Keratinocyte (primary cell): ENCODE measurements around the gene MRPL53. TPM values are rescaled to one million over a fixed set of nuclear protein-coding genes. Genes with fewer than 3 reads are reported as not detected.
A peak's percentile ranks its signal among the peaks of the same experiment; 100 is the strongest.

Source experiments
- DNase-seq: peaks from one replicate; pipeline ENCODE4 v3.0.0-alpha.2; 2011; ENCODE audit warnings: low read depth, missing footprints, low spot score
- FAIRE-seq: peaks from 2 replicates; lab custom pipeline; 2011; peaks lifted over from hg19 to GRCh38; lab: Jason Lieb, UNC
- H2AFZ ChIP-seq: 2 replicates; pipeline ENCODE4 v1.6.0; 2012; ENCODE audit warnings: low read length, control low read depth, inconsistent platforms; ENCODE audit not compliant: control insufficient read depth
- H3K27ac ChIP-seq: 2 replicates; pipeline ENCODE4 v1.5.1; 2011; ENCODE audit warnings: low read length; ENCODE audit not compliant: control insufficient read depth, insufficient read depth
- H3K27me3 ChIP-seq: 3 replicates; pipeline ENCODE4 v1.6.0; 2011; ENCODE audit warnings: low read length; ENCODE audit not compliant: control insufficient read depth, insufficient read depth; ENCODE audit errors: extremely low read depth
- H3K36me3 ChIP-seq, 2 experiments: 2 replicates in 1 of 2; 3 replicates in 1 of 2; pipeline ENCODE4 v1.5.1; 2011; ENCODE audit warnings: low read length in 2 of 2, mild to moderate bottlenecking in 1 of 2; ENCODE audit not compliant: control insufficient read depth in 2 of 2, insufficient read depth in 2 of 2; ENCODE audit errors: extremely low read depth in 1 of 2
- H3K4me1 ChIP-seq: 3 replicates; pipeline ENCODE4 v1.5.1; 2011; ENCODE audit warnings: low read length; ENCODE audit not compliant: control insufficient read depth, insufficient read depth; ENCODE audit errors: extremely low read depth
- H3K4me2 ChIP-seq: 3 replicates; pipeline ENCODE4 v1.6.0; 2011; ENCODE audit warnings: low read depth, low read length; ENCODE audit not compliant: control insufficient read depth, insufficient read depth; ENCODE audit errors: extremely low read depth
- H3K4me3 ChIP-seq, 3 experiments: fragments of 200-600 bp in 1 of 3; sonication (generic) in 1 of 3; 2 replicates in 2 of 3; 3 replicates in 1 of 3; pipeline ENCODE4 v1.5.1; 2011 to 2016; ENCODE audit warnings: low read length in 3 of 3, mild to moderate bottlenecking in 3 of 3, control low read depth in 2 of 3, inconsistent platforms in 1 of 3, low read depth in 1 of 3, mixed read lengths in 1 of 3, mixed run types in 1 of 3, moderate library complexity in 1 of 3; ENCODE audit not compliant: control insufficient read depth in 2 of 3, insufficient read depth in 2 of 3; ENCODE audit errors: extremely low read depth in 1 of 3
- H3K79me2 ChIP-seq: 2 replicates; pipeline ENCODE4 v1.6.0; 2012; ENCODE audit warnings: low read length; ENCODE audit not compliant: control insufficient read depth, insufficient read depth
- H3K9ac ChIP-seq: 3 replicates; pipeline ENCODE4 v1.6.0; 2011; ENCODE audit warnings: low read length; ENCODE audit not compliant: control insufficient read depth, insufficient read depth; ENCODE audit errors: extremely low read depth
- H3K9me1 ChIP-seq: 3 replicates; pipeline ENCODE4 v1.6.0; 2011; ENCODE audit warnings: low read length; ENCODE audit not compliant: control insufficient read depth, insufficient read depth; ENCODE audit errors: extremely low read depth
- H3K9me3 ChIP-seq: 2 replicates; pipeline ENCODE4 v1.5.1; 2012; ENCODE audit warnings: low read depth, low read length; ENCODE audit not compliant: control insufficient read depth
- H4K20me1 ChIP-seq: 3 replicates; pipeline ENCODE4 v1.6.0; 2011; ENCODE audit warnings: low read length; ENCODE audit not compliant: control insufficient read depth, insufficient read depth; ENCODE audit errors: extremely low read depth
- EZH2 ChIP-seq: IDR thresholded peaks from one replicate; pipeline ENCODE4 v1.6.1; 2012; ENCODE audit warnings: inconsistent platforms, mild to moderate bottlenecking, low read length, moderate library complexity
- dilution Hi-C: fragments of 300-500 bp; cut with MboI; formaldehyde crosslinking; loops from one replicate; pipeline ENCODE4 v1.7.0; 2020; ENCODE audit warnings: low sequenced_read_pairs; ENCODE audit not compliant: extremely low pct_ligation_motif_present
- polyA plus RNA-seq, 5 experiments: library from polyadenylated mRNA; depleted of rRNA in 3 of 5; stranded (reverse) in 3 of 5; stranded (forward) in 1 of 5; unstranded in 1 of 5; fragments of >200 nt; gene quantifications; 1 replicate in 1 of 5; 2 replicates in 3 of 5; 3 replicates in 1 of 5; pipeline versions ENCODE4 v1.2.1 to v1.2.3, GENCODE V29; 2011 to 2012; ENCODE audit warnings: missing spikeins in 2 of 5, low read depth in 1 of 5, low replicate concordance in 1 of 5
- TF ChIP-seq, protein P1 (sequence below), 3 experiments: IDR thresholded peaks in 1 of 3; conservative IDR thresholded peaks in 1 of 3; optimal IDR thresholded peaks in 1 of 3; 2 replicates in 2 of 3; 3 replicates in 1 of 3; pipeline versions ENCODE3 to v1.5.1; 2011; ENCODE audit warnings: low read length in 3 of 3, mild to moderate bottlenecking in 3 of 3, moderate library complexity in 2 of 3, control low read depth in 1 of 3, inconsistent platforms in 1 of 3; ENCODE audit not compliant: insufficient read depth in 2 of 3; ENCODE audit errors: extremely low read depth in 1 of 3

Gene MRPL53
- polyA plus RNA-seq, 1 donor (not counting 4 experiments of a cell fraction or from before 2014, with no cell fraction given), result 31.0 TPM

DNA sequence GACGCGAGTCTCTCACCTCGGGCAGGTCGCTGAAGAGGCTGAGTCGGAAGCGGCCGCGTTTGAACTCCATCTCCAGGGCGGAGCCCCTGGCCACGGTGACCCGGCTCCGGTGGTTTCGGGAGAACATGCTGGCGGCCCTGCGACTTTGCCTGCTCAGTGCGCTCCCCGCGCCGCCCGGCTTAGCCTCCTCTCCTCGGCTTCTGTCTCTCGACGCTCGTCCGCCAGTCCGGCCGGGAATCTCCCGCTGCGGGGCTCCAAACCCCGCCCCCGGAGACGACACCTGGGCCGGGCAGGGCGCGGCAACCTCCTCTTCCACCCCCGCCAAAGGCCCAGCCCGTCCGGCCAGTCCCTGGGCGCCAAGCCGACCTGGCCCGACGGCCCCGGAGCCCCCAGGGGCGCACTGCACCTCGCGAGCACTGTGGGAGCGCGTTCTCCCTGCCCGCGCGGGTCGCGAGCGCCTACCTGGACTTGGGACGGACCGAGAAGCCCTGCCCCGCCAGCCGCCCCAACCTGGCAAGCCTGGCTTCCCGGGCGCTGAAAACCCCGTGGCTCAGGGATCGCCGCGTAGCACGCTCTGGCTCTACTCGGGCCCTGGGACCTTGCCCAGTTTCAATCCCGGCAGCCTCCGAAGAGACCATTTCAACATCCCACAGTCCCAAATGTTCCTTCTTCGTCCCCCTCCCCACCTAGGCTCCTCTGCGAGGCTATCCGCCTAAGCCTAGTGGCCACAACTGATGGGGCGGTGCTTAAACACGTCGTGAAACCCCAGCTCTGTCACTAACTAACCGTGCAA, 30.6 kb downstream of the MRPL53 start, which contains the start of gene RTKN:
RTKN (minus strand) TSS at position 248 of the 793 bp plus-strand sequence; CDS start at position 127, 121 bp downstream.
- TF ChIP-seq, protein P1, sequence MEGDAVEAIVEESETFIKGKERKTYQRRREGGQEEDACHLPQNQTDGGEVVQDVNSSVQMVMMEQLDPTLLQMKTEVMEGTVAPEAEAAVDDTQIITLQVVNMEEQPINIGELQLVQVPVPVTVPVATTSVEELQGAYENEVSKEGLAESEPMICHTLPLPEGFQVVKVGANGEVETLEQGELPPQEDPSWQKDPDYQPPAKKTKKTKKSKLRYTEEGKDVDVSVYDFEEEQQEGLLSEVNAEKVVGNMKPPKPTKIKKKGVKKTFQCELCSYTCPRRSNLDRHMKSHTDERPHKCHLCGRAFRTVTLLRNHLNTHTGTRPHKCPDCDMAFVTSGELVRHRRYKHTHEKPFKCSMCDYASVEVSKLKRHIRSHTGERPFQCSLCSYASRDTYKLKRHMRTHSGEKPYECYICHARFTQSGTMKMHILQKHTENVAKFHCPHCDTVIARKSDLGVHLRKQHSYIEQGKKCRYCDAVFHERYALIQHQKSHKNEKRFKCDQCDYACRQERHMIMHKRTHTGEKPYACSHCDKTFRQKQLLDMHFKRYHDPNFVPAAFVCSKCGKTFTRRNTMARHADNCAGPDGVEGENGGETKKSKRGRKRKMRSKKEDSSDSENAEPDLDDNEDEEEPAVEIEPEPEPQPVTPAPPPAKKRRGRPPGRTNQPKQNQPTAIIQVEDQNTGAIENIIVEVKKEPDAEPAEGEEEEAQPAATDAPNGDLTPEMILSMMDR (optimal IDR thresholded peaks at IDR 0.05 in 1 of 3, IDR thresholded peaks at IDR 0.05 in 1 of 3, conservative IDR thresholded peaks at IDR 0.05 in 1 of 3; ENCODE audit: extremely low read depth in 1 of 3, insufficient read depth in 2 of 3, low read length in 3 of 3), result no peak
- TF ChIP-seq EZH2, result no peak
- Histone ChIP-seq H3K79me2 (peaks cover 50% of the 10 kb centered on the region), H3K4me3 (peak within 1 kb of the TSS; percentile 74 to 98 (median 78)), H3K9ac (peak within 1 kb of the TSS; percentile 98), H4K20me1 (peaks cover 8% of the 10 kb centered on the region), H3K36me3 (peaks cover 8 to 22% of the 10 kb centered on the region in 2 experiments), H3K27me3 (no peaks in the 10 kb centered on the region), H3K27ac (peak within 1 kb of the TSS; percentile 93), H3K9me3 (no peaks in the 10 kb centered on the region), H2AFZ (peak within 1 kb of the TSS; percentile 69), H3K4me1 (peaks cover 33% of the 10 kb centered on the region), H3K9me1 (peaks cover 4% of the 10 kb centered on the region), H3K4me2 (peak within 1 kb of the TSS; percentile 84)
- DNase-seq (no peak), FAIRE-seq (no peak)
- dilution Hi-C loops, result no loop called here

DNA sequence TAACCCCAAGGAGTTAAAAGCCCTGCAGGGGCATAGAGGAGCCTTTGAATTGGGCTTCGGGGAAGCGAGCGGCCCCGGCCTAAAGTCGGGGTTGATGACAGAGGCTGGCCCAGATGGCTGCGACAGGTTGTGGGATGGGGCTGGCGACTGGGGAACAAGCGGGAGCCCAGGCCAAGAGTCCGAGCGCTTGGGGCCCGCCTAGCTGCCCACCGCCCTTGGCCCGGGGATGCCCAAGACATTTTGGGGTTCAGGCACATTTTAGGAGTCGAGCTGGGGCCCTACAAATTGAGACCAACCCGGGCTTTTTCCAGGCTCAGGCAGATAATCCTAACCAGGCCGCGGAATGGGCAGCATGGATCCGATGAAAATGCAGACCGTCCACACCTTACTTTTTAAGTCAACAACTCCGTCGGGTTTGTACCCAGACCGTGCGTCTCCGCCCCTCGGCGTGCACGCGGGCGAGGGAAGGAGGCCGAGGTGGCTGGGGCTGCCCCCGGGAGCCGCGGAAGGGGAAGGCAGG, 31.2 kb downstream of the MRPL53 start:
- FAIRE-seq, result no peak
- no peak for TF ChIP-seq EZH2
- TF ChIP-seq, protein P1 (optimal IDR thresholded peaks at IDR 0.05 in 1 of 3, IDR thresholded peaks at IDR 0.05 in 1 of 3, conservative IDR thresholded peaks at IDR 0.05 in 1 of 3; ENCODE audit: extremely low read depth in 1 of 3, insufficient read depth in 2 of 3, low read length in 3 of 3), result no peak
- peak overlapping the region; percentile 98 for H3K9ac ChIP-seq
- peak overlapping the region; percentile 30 for H2AFZ ChIP-seq
- peak overlapping the region; percentile 93 for H3K27ac ChIP-seq
- peaks cover 15% of the 10 kb centered on the region for H4K20me1 ChIP-seq
- H3K4me1 ChIP-seq, result peaks cover 33% of the 10 kb centered on the region
- H3K9me1 ChIP-seq, result peaks cover 4% of the 10 kb centered on the region
- peaks cover 56% of the 10 kb centered on the region for H3K79me2 ChIP-seq
- no peak for DNase-seq
- dilution Hi-C loops, result no loop called here
- no peaks in the 10 kb centered on the region for H3K27me3 ChIP-seq
- H3K4me2 ChIP-seq, result peak overlapping the region; percentile 84
- peak overlapping the region; percentile 74 to 98 (median 78) for H3K4me3 ChIP-seq
- peaks cover 12 to 29% of the 10 kb centered on the region in 2 experiments for H3K36me3 ChIP-seq
- H3K9me3 ChIP-seq, result no peaks in the 10 kb centered on the region
